GM18873 (cell line): ENCODE measurements around the gene LIPT1.
A peak's percentile ranks its signal among the peaks of the same experiment; 100 is the strongest.
"Not testable (repeated sequence)": the region's sequence is repeated elsewhere in the genome, so short reads cannot be mapped to it uniquely, and the experiment has no call there.

Experiments
- ATAC-seq: cut with Tn5 transposase; IDR thresholded peaks from one replicate; pipeline ENCODE4 v1.9.1; 2021; ENCODE audit warnings: mild to moderate bottlenecking, moderate library complexity, moderate number of reproducible peaks; ENCODE audit not compliant: unreplicated experiment, low FRiP score

The LIPT1 gene

GRCh38 chr2:99171377-99172140 is 16.8 kb downstream of the LIPT1 start:
- no peak for ATAC-seq

GRCh38 chr2:99180755-99181623 is 26.2 kb downstream of the LIPT1 start, which contains the start of the genes MITD1 and MRPL30:
Gene MITD1 (minus strand): TSS chr2:99181058. CDS start chr2:99180981, 77 bp downstream.
Gene MRPL30 (plus strand): TSS chr2:99181184. CDS start chr2:99186204, 5,020 bp downstream.
- ATAC-seq, result peak; percentile 87

GRCh38 chr2:99181624-99182000 is 26.8 kb downstream of the LIPT1 start:
- ATAC-seq, result no peak

GRCh38 chr2:99183025-99183424 is 28.3 kb downstream of the LIPT1 start:
- ATAC-seq, result no peak

- ATAC-seq, result no peak
Measured at GRCh38 chr2:99184811-99185210, 30.0 kb downstream of the LIPT1 start.

GRCh38 chr2:99187011-99187410 is 32.2 kb downstream of the LIPT1 start:
- ATAC-seq, result no peak

- ATAC-seq, result no peak
Measured at GRCh38 chr2:99188357-99188756, 33.6 kb downstream of the LIPT1 start.

GRCh38 chr2:99190548-99190947 is 35.8 kb downstream of the LIPT1 start:
- no peak for ATAC-seq

GRCh38 chr2:99192364-99192763 is 37.6 kb downstream of the LIPT1 start:
- not testable (repeated sequence) for ATAC-seq

- no peak for ATAC-seq
Measured at GRCh38 chr2:99198103-99198841, 43.5 kb downstream of the LIPT1 start.

GRCh38 chr2:99200076-99200800 is 45.5 kb downstream of the LIPT1 start:
- ATAC-seq, result no peak

- ATAC-seq, result no peak
Measured at GRCh38 chr2:99201959-99202678, 47.4 kb downstream of the LIPT1 start.

GRCh38 chr2:99205491-99205890 is 50.7 kb downstream of the LIPT1 start:
- no peak for ATAC-seq
